ENCODE data around the gene C12orf75. TPM values are rescaled to one million over a fixed set of nuclear protein-coding genes. Genes with fewer than 3 reads are reported as not detected.

C12orf75 gene
- total RNA-seq (10 to 100 TPM; 16.7 to 17.0 TPM), total RNA-seq (1.6 to 36.5 (median 10.3) reads per million in 172 experiments)
- 44.8 TPM for polyA plus RNA-seq (2013, experiment 1 of 2)
- polyA plus RNA-seq (2013, experiment 2 of 2), result 39.0 TPM

DNA sequence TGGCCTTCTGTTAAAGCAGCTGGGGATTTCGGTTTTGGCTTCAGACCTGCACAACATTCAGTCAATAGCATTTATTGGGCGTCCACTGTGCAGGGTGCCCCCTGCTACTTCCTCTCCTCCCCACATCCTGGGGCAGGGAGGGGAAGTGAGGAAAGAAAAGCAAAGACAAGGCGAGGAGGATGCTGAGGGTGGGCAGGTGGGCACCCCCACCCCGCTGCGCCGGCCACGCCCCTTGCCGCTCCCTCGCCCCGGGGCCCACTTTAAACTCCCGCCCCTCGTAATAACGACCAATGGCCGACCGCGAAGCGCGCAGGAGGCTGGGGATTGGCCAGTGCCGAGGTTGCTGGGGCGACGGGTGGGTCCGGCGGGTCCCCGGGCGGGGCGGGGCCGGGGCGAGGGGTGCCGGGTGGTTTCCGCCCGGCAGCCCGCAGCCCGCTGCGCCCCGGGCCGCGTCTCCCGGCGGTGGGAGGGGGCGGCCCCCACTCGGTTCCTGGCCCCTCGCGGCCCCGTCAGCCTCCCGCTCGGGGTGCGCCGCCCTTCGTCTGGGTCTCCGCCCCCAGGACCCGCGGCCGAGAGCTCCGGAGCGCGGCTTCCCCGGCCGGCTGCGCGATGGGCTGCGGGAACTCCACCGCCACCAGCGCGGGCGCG, at the start of gene C12orf75:
TSS of gene C12orf75 (plus strand) at position 409 of the 648 bp plus-strand sequence. CDS start at position 610, 201 bp downstream.
- Histone ChIP-seq H3K4me3 (ENCODE audit: low read length) (peak within 1 kb of the TSS; percentile 72), H3K27me3 (ENCODE audit: control insufficient read depth in 1 of 2, insufficient read depth in 2 of 2, low read length in 2 of 2) (no peaks in the 10 kb centered on the region), H3K36me3 (ENCODE audit: insufficient read depth, low read length) (no peaks in the 10 kb centered on the region), H3K4me1 (ENCODE audit: insufficient read depth, low read length) (peaks cover 30% of the 10 kb centered on the region), H3K9me3 (ENCODE audit: control insufficient read depth in 1 of 2, insufficient read depth in 1 of 2, low read length in 2 of 2) (no peaks in the 10 kb centered on the region), H3K27ac (ENCODE audit: low read depth in 1 of 2, low read length in 2 of 2) (peak within 1 kb of the TSS; percentile 32 to 63)
- H3K4me3 Mint-ChIP-seq, result peak within 1 kb of the TSS; percentile 87
- intact Hi-C loops (cut with DNase I, micrococcal nuclease), result loop anchor here in 1 of 2 experiments (5.0 kb wide), 1 partner anchor 223 kb away; the partner anchor contains the start of gene WASHC4
- ATAC-seq (ENCODE audit: poor library complexity), result peak; percentile 82
- H3K27me3 Mint-ChIP-seq, result no peaks in the 10 kb centered on the region
- no peak for TF ChIP-seq CTCF (IDR thresholded peaks at IDR 0.05)
- H3K4me1 Mint-ChIP-seq (ENCODE audit: low read depth), result peaks cover 55% of the 10 kb centered on the region
- POLR2A ChIA-PET, result interaction anchor here (0.7 to 4.5 kb wide), 6 partner anchors 14 to 1402 kb away, joined by 3 to 25 read pairs (median 4); partner anchors contain the start of genes APPL2 and WASHC4
- peak within 1 kb of the TSS; percentile 87 for H3K27ac Mint-ChIP-seq
- H3K36me3 Mint-ChIP-seq (ENCODE audit: low read depth), result peaks cover 5% of the 10 kb centered on the region
- CTCF ChIA-PET, result interaction anchor here (0.9 kb wide), 1 partner anchor 96 kb away, joined by 4 read pairs; no protein-coding TSS in a partner anchor
- DNase-seq, result peak; percentile 60 to 93 (median 79)
- no peaks in the 10 kb centered on the region for H3K9me3 Mint-ChIP-seq

DNA sequence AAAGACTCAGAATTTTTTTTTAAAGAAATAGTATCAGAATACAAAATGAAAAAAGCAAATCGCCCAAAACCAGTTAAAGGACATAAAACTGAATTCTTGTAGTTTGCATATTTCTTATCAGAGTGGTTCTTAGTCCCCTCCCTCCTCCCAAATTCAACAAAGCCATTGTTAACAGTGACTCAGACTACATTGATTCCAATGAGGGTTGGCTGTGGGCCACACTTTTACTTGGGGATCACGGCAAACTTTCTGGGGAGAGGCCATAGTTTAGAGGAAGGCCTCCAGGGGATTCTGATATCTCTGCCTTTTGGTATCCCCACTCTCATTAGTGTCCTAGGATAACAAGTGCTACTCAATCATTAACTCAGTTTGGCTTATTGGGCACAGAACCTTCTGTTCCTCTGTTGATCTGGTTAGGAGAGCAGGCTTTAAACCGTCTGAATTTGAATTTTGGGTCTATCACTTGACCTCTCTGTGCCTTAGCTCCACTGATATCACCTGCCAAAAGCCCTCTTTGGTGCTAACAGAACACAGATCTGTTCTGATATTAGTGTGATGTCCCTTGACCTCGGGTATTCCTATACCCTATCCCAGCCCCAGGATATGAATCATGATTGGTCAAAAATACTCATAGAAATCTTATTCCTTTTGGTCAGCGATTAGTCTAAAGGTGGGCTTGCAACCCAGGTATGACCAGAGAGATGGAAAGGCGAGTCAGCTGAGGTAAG, 49.4 kb upstream of the C12orf75 start:
- no peaks in the 10 kb centered on the region for H3K4me1 Mint-ChIP-seq (ENCODE audit: low read depth)
- H3K27me3 Mint-ChIP-seq, result peaks cover 26% of the 10 kb centered on the region
- ATAC-seq (ENCODE audit: poor library complexity), result no peak
- no peaks in the 10 kb centered on the region for H3K9me3 Mint-ChIP-seq
- peaks cover 0 to 6% of the 10 kb centered on the region in 2 experiments for H3K27me3 ChIP-seq (ENCODE audit: control insufficient read depth in 1 of 2, insufficient read depth in 2 of 2, low read length in 2 of 2)
- ChIA-PET CTCF (no interaction called here), POLR2A (no interaction called here)
- no peak overlapping the region for H3K4me3 ChIP-seq (ENCODE audit: low read length)
- no peak for DNase-seq
- H3K9me3 ChIP-seq (ENCODE audit: control insufficient read depth in 1 of 2, insufficient read depth in 1 of 2, low read length in 2 of 2), result no peaks in the 10 kb centered on the region
- intact Hi-C loops (cut with DNase I, micrococcal nuclease), result no loop called here
- no peaks in the 10 kb centered on the region for H3K4me1 ChIP-seq (ENCODE audit: insufficient read depth, low read length)
- no peak for TF ChIP-seq CTCF (IDR thresholded peaks at IDR 0.05)
- no peak overlapping the region for H3K27ac ChIP-seq (ENCODE audit: low read depth in 1 of 2, low read length in 2 of 2)
- no peaks in the 10 kb centered on the region for H3K36me3 ChIP-seq (ENCODE audit: insufficient read depth, low read length)
- H3K36me3 Mint-ChIP-seq (ENCODE audit: low read depth), result no peaks in the 10 kb centered on the region
- no peak overlapping the region for H3K4me3 Mint-ChIP-seq
- no peak overlapping the region for H3K27ac Mint-ChIP-seq

DNA sequence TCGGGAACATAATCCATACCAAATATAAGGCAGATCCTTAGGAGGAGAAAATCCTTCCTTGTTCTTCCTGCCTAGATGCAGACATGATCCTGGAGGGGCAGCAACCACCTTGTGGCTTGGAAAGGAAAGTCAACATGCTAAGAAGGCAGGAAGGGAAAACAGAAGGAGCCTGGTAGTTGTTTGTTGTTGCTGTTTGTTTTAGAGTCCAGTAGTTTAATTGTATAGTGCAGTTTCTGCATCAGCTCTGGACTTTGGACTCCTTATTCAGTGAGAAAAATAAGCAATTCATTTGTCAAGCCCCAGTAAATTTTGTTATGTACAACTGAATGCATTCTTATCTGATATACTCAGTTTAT, 48.8 kb upstream of the C12orf75 start:
- Mint-ChIP-seq H3K4me3 (no peak overlapping the region), H3K27ac (no peak overlapping the region), H3K36me3 (ENCODE audit: low read depth) (no peaks in the 10 kb centered on the region), H3K4me1 (ENCODE audit: low read depth) (no peaks in the 10 kb centered on the region), H3K27me3 (peaks cover 29% of the 10 kb centered on the region), H3K9me3 (no peaks in the 10 kb centered on the region)
- no peaks in the 10 kb centered on the region for H3K4me1 ChIP-seq (ENCODE audit: insufficient read depth, low read length)
- ATAC-seq (ENCODE audit: poor library complexity) (no peak), DNase-seq (no peak)
- H3K9me3 ChIP-seq (ENCODE audit: control insufficient read depth in 1 of 2, insufficient read depth in 1 of 2, low read length in 2 of 2), result no peaks in the 10 kb centered on the region
- POLR2A ChIA-PET, result no interaction called here
- no peaks in the 10 kb centered on the region for H3K36me3 ChIP-seq (ENCODE audit: insufficient read depth, low read length)
- H3K27me3 ChIP-seq (ENCODE audit: control insufficient read depth in 1 of 2, insufficient read depth in 2 of 2, low read length in 2 of 2), result peaks cover 0 to 6% of the 10 kb centered on the region in 2 experiments
- no peak overlapping the region for H3K4me3 ChIP-seq (ENCODE audit: low read length)
- no peak overlapping the region for H3K27ac ChIP-seq (ENCODE audit: low read depth in 1 of 2, low read length in 2 of 2)
- intact Hi-C loops (cut with DNase I, micrococcal nuclease), result no loop called here
- CTCF ChIA-PET, result no interaction called here
- TF ChIP-seq CTCF (IDR thresholded peaks at IDR 0.05), result no peak

Data from CD4-positive, alpha-beta T cell (primary cell).